ENCODE measurements around the gene POU2AF2. TPM values are rescaled to one million over a fixed set of nuclear protein-coding genes. Genes with fewer than 3 reads are reported as not detected.

The POU2AF2 gene
- total and polyA plus RNA-seq, 2 of the 8 experiments (the other 6 are each of a cell fraction or from before 2014, with no cell fraction given) = not detected

- TF ChIP-seq CHD7 (IDR thresholded peaks at IDR 0.05; ENCODE audit: insufficient replicate concordance, low read length) (no peak), HDAC2 (IDR thresholded peaks at IDR 0.05; ENCODE audit: borderline replicate concordance in 1 of 2, low read depth in 2 of 2, low read length in 2 of 2) (no peak), SIX5 (IDR thresholded peaks at IDR 0.05; ENCODE audit: low read depth, low read length) (no peak), GABPA (IDR thresholded peaks at IDR 0.05; ENCODE audit: borderline replicate concordance, insufficient read depth, low read length) (no peak), KDM5A (IDR thresholded peaks at IDR 0.05; ENCODE audit: low read length) (no peak), POU5F1 (IDR thresholded peaks at IDR 0.05; ENCODE audit: low read depth, low read length) (no peak), RNF2 (IDR thresholded peaks at IDR 0.05; ENCODE audit: borderline replicate concordance, low read depth, low read length, missing control alignments, poor library complexity, severe bottlenecking) (no peak), KDM4A (IDR thresholded peaks at IDR 0.05; ENCODE audit: low read depth, low read length, severe bottlenecking) (no peak), EZH2 (IDR thresholded peaks at IDR 0.05; ENCODE audit: low read depth, low read length, severe bottlenecking) (no peak), JUN (IDR thresholded peaks at IDR 0.05; ENCODE audit: low read depth, low read length) (no peak), PHF8 (conservative IDR thresholded peaks at IDR 0.05; ENCODE audit: low read depth, low read length) (no peak)
Observed at GRCh38 chr11:111246956-111247355, 1.4 kb downstream of the POU2AF2 start (continued).

All from H1 (cell line).